Caco-2 (cell line): ENCODE measurements around the gene CCDC43. TPM values are rescaled to one million over a fixed set of nuclear protein-coding genes. Genes with fewer than 3 reads are reported as not detected.
"Not testable (repeated sequence)": the region's sequence is repeated elsewhere in the genome, so short reads cannot be mapped to it uniquely, and the experiment has no call there.

Source experiments
- BruUV-seq: library from RNA; stranded (reverse); fragments of 400-500 nt; replicated peaks from 2 replicates; lab custom pipeline; 2021; lab: Mats Ljungman, UMichigan
- CTCF ChIA-PET: fragments of 300-600 bp; sonication (Branson Sonifier 250); formaldehyde crosslinking; loops from one replicate; lab custom pipeline; 2022; ENCODE audit warnings: antibody characterized with exemption; lab: Charles Lee
- POLR2A ChIA-PET: fragments of 300-600 bp; sonication (Branson Sonifier 250); formaldehyde crosslinking; loops from one replicate; lab custom pipeline; 2022; ENCODE audit warnings: antibody characterized with exemption; lab: Charles Lee
- DNase-seq, 2 experiments: peaks; one replicate each; pipeline versions ENCODE4 v3.0.0 to v3.0.0-alpha.2; 2020 to 2022
- H3K27me3 ChIP-seq: replicated peaks from 2 replicates; pipeline ENCODE4 v1.6.0; 2011; ENCODE audit warnings: low read length; ENCODE audit not compliant: control insufficient read depth, insufficient read depth
- H3K36me3 ChIP-seq: 2 replicates; pipeline ENCODE4 v1.5.1; 2011; ENCODE audit warnings: low read length; ENCODE audit not compliant: control insufficient read depth, insufficient read depth
- H3K4me1 ChIP-seq: fragments of 250-450 bp; sonication (Bioruptor Pico); 2 replicates; pipeline ENCODE4 v1.5.1; 2020; ENCODE audit warnings: mild to moderate bottlenecking
- H3K4me3 ChIP-seq: 2 replicates; pipeline ENCODE4 v1.5.1; 2011; ENCODE audit warnings: low read depth, mild to moderate bottlenecking, control low read depth, low read length
- H3K9me3 ChIP-seq: fragments of 250-450 bp; sonication (Bioruptor Pico); 2 replicates; pipeline ENCODE4 v1.5.1; 2020; ENCODE audit warnings: mild to moderate bottlenecking, moderate library complexity
- H3K27ac Mint-ChIP-seq: one replicate; pipeline ENCODE4 v1.8.0; 2022; ENCODE audit warnings: mixed read lengths; ENCODE audit not compliant: unreplicated experiment
- H3K27me3 Mint-ChIP-seq: one replicate; pipeline ENCODE4 v1.8.0; 2022; ENCODE audit warnings: mixed read lengths; ENCODE audit not compliant: insufficient read depth, unreplicated experiment
- H3K36me3 Mint-ChIP-seq: one replicate; pipeline ENCODE4 v1.8.0; 2022; ENCODE audit warnings: mild to moderate bottlenecking, mixed read lengths; ENCODE audit not compliant: insufficient read depth, unreplicated experiment
- H3K4me1 Mint-ChIP-seq: one replicate; pipeline ENCODE4 v1.8.0; 2022; ENCODE audit warnings: low read depth, mixed read lengths; ENCODE audit not compliant: unreplicated experiment
- H3K4me3 Mint-ChIP-seq: one replicate; pipeline ENCODE4 v1.8.0; 2022; ENCODE audit warnings: mild to moderate bottlenecking, moderate library complexity, mixed read lengths; ENCODE audit not compliant: unreplicated experiment
- H3K9me3 Mint-ChIP-seq: one replicate; pipeline ENCODE4 v1.8.0; 2022; ENCODE audit warnings: mixed read lengths; ENCODE audit not compliant: unreplicated experiment
- CTCF ChIP-seq, 2 experiments: fragments of 200-600 bp in 1 of 2; IDR thresholded peaks; 1 replicate in 1 of 2; 2 replicates in 1 of 2; pipeline versions ENCODE4 v1.5.1 to v1.8.0; 2011 to 2022; ENCODE audit warnings: antibody characterized with exemption in 1 of 2, control low read depth in 1 of 2, inconsistent platforms in 1 of 2, low read depth in 1 of 2, low read length in 1 of 2, mild to moderate bottlenecking in 1 of 2, moderate library complexity in 1 of 2; ENCODE audit not compliant: insufficient read depth in 1 of 2, severe bottlenecking in 1 of 2, unreplicated experiment in 1 of 2
- intact Hi-C: fragments of 100-400 bp; cut with micrococcal nuclease; formaldehyde crosslinking; loops from one replicate; pipeline ENCODE4 v1.10.0; 2022; ENCODE audit not compliant: unreplicated experiment
- total RNA-seq: library from RNA; stranded (reverse); gene quantifications from 2 replicates; pipeline ENCODE4 v1.2.3, GENCODE V29; 2022

The CCDC43 gene
- total RNA-seq, 1 experiment from 2014 or later, result 54.3 TPM

- POLR2A ChIA-PET, result interaction anchor here (0.6 to 1.1 kb wide), 2 partner anchors 260 to 509 kb away, joined by 5 to 6 read pairs; partner anchors contain the start of gene C1QL1
These were observed 18.3 kb upstream of the CCDC43 start for GRCh38 chr17:44707755-44708400.

DNA sequence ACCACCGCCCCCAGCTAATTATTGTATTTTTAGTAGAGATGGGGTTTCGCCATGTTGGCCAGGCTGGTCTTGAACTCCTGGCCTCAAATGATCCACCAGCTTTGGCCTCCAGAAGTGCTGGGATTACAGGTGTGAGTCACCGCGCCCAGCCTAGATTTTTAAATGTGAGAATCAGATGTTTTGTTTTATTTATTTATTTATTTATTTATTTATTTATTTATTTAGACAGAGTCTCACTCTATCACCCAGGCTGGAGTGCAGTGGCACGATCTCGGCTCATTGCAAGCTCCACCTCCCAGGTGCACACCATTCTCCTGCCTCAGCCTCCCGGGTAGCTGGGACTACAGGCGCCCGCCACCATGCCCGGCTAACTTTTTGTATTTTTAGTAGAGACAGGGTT lies 10.7 kb upstream of the CCDC43 start:
- H3K27me3 ChIP-seq, H3K36me3 Mint-ChIP-seq, H3K27ac Mint-ChIP-seq, H3K9me3 ChIP-seq, H3K4me3 ChIP-seq, intact Hi-C loops, H3K9me3 Mint-ChIP-seq, H3K27me3 Mint-ChIP-seq, POLR2A ChIA-PET, H3K4me1 Mint-ChIP-seq, H3K4me1 ChIP-seq, DNase-seq, BruUV-seq, H3K36me3 ChIP-seq, H3K4me3 Mint-ChIP-seq, CTCF ChIA-PET: not testable (repeated sequence)

More at GRCh38 chr17:44707755-44708400, 18.3 kb upstream of the CCDC43 start:
- peak overlapping the region; percentile 85 for H3K4me3 ChIP-seq
- no peaks in the 10 kb centered on the region for H3K36me3 ChIP-seq
- H3K4me3 Mint-ChIP-seq, result no peak overlapping the region
- CTCF ChIA-PET, result interaction anchor here (0.5 to 1.6 kb wide), 5 partner anchors 17 to 490 kb away, joined by 3 to 7 read pairs (median 3); partner anchors contain the start of genes CCDC43 and HEXIM1
- H3K9me3 Mint-ChIP-seq, result no peaks in the 10 kb centered on the region
- peaks cover 5% of the 10 kb centered on the region for H3K36me3 Mint-ChIP-seq
- H3K9me3 ChIP-seq, result no peaks in the 10 kb centered on the region
- H3K4me1 ChIP-seq, result peaks cover 14% of the 10 kb centered on the region; the same call in 1 of the 2 replicates
- no peak for DNase-seq
- H3K27me3 ChIP-seq, result no peaks in the 10 kb centered on the region
- TSS peak; percentile 90 for BruUV-seq
- no peaks in the 10 kb centered on the region for H3K4me1 Mint-ChIP-seq
- intact Hi-C loops, result loop anchor here (1.0 kb wide), 1 partner anchor 17 kb away; no protein-coding TSS in a partner anchor
- no peak overlapping the region for H3K27ac Mint-ChIP-seq
- TF ChIP-seq CTCF (IDR thresholded peaks at IDR 0.05; ENCODE audit: insufficient read depth in 1 of 2, low read depth in 1 of 2, low read length in 1 of 2, severe bottlenecking in 1 of 2, unreplicated experiment in 1 of 2), result no peak
- H3K27me3 Mint-ChIP-seq, result no peaks in the 10 kb centered on the region

- Mint-ChIP-seq H3K27ac (no peak overlapping the region), H3K9me3 (no peaks in the 10 kb centered on the region), H3K4me3 (no peak overlapping the region), H3K4me1 (no peaks in the 10 kb centered on the region), H3K27me3 (no peaks in the 10 kb centered on the region), H3K36me3 (peaks cover 15% of the 10 kb centered on the region)
- no peak for DNase-seq
- H3K36me3 ChIP-seq, result no peaks in the 10 kb centered on the region
- no TSS peak for BruUV-seq
- H3K4me1 ChIP-seq, result 0 out of 2 replicates have a peak, but pooled peaks cover 3% of the 10 kb centered on the region
- H3K4me3 ChIP-seq, result no peak overlapping the region
- no peaks in the 10 kb centered on the region for H3K9me3 ChIP-seq
- ChIA-PET POLR2A (no interaction called here), CTCF (no interaction called here)
- intact Hi-C loops, result no loop called here
- TF ChIP-seq CTCF (IDR thresholded peaks at IDR 0.05; ENCODE audit: insufficient read depth in 1 of 2, low read depth in 1 of 2, low read length in 1 of 2, severe bottlenecking in 1 of 2, unreplicated experiment in 1 of 2), result no peak
- H3K27me3 ChIP-seq, result no peaks in the 10 kb centered on the region
These were observed 4.0 kb upstream of the CCDC43 start for GRCh38 chr17:44693609-44694008.
